ENCODE measurements around the gene SRRM1. TPM values are rescaled to one million over a fixed set of nuclear protein-coding genes. Genes with fewer than 3 reads are reported as not detected.

Gene SRRM1
- total RNA-seq, 4 donors from 2014 or later, result 44.0 to 91.2 (median 58.1) TPM

- H3K36me3 ChIP-seq, result no peaks in the 10 kb centered on the region
- no peaks in the 10 kb centered on the region for H3K4me1 ChIP-seq
- H3K4me3 ChIP-seq, result no peak overlapping the region
- 57 to 69% methylated on average over 4 to 5 of the region's 5 CpGs for WGBS, 2 donors
- H3K27ac ChIP-seq, result no peak overlapping the region
- no peak for DNase-seq
- H3K27me3 ChIP-seq, result peaks cover 0 to 29% (median 0%) of the 10 kb centered on the region in 4 donors
- TF ChIP-seq CTCF (IDR thresholded peaks at IDR 0.05) (no peak), POLR2A (IDR thresholded peaks at IDR 0.05) (no peak)
- intact Hi-C loops (cut with DNase I), result no loop called here
- no peaks in the 10 kb centered on the region for H3K9me3 ChIP-seq
Observed at GRCh38 chr1:24619376-24619775, 23.7 kb upstream of the SRRM1 start.

DNA sequence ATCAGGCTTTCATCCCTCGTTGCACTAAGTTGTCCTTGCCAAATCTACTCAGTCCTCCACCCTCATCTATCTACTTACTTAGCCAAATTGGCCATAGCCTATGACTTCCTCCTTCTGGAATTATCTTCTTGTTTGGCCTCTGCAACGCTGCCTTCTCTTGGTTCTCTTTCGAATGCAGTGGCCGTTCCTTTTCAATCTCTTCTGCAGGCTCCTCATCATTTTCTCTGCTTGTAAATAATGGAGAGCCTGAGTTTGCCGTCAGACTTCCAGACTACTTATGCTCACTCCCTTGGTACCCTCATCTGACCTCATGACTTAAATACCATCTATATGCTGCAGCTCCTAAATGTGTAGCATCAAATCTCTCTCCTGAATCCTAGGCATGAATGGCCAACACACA, 22.4 kb upstream of the SRRM1 start:
- Histone ChIP-seq H3K36me3 (no peaks in the 10 kb centered on the region), H3K27me3 (peaks cover 0 to 34% (median 0%) of the 10 kb centered on the region in 4 donors), H3K4me1 (no peaks in the 10 kb centered on the region), H3K9me3 (no peaks in the 10 kb centered on the region), H3K27ac (no peak overlapping the region), H3K4me3 (no peak overlapping the region)
- TF ChIP-seq CTCF (IDR thresholded peaks at IDR 0.05) (no peak), POLR2A (IDR thresholded peaks at IDR 0.05) (no peak)
- WGBS, 2 donors, result 71 to 78% methylated on average over 5 of the region's 5 CpGs
- intact Hi-C loops (cut with DNase I), result no loop called here
- DNase-seq, result no peak

DNA sequence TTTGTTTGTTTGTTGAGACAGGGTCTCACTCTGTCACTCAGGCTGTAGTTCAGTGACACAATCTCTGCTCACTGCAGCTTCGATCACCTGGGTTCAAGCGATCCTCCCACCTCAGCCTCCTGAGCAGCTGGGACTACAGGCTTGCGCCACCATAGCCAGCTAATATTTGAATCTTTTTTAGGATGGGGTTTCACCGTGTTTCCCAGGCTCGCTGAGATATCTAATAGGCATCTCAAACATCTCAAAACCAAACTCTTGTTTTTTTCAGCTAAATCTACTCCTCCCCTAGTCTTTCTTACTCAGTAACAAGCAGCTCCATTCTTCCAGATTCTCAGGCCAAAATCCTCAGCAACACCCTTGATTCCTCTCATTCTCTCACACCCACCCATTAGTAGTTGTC, 22.0 kb upstream of the SRRM1 start:
- H3K9me3 ChIP-seq, result no peaks in the 10 kb centered on the region
- H3K4me3 ChIP-seq, result no peak overlapping the region
- H3K36me3 ChIP-seq, result no peaks in the 10 kb centered on the region
- 77 to 82% methylated on average over 5 of the region's 5 CpGs for WGBS, 2 donors
- H3K27ac ChIP-seq, result no peak overlapping the region
- no peak for TF ChIP-seq POLR2A (IDR thresholded peaks at IDR 0.05)
- no peak for TF ChIP-seq CTCF (IDR thresholded peaks at IDR 0.05)
- no peaks in the 10 kb centered on the region for H3K4me1 ChIP-seq
- intact Hi-C loops (cut with DNase I), result no loop called here
- DNase-seq, result no peak
- peaks cover 0 to 34% (median 0%) of the 10 kb centered on the region in 4 donors for H3K27me3 ChIP-seq

DNA sequence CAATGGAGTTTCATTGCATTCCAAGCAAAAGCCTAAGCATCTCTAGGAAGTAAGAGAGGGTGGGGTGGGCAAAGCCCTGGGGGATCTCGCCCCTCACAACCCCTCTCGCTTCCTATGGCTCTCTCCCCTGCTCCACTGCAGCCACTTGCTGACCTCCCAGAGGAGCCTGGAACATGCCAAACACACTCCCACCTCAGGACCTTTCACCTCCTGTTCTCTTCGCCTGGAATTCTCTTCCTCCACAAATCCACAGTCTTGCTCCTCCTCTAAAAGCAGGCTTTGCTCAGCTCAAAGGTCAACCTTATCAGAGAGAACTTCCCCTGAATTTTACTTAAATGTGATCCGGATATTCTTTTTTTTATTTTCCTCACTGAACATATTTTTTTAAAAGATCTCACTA, 20.9 kb upstream of the SRRM1 start:
- H3K4me1 ChIP-seq, result no peaks in the 10 kb centered on the region
- no peaks in the 10 kb centered on the region for H3K36me3 ChIP-seq
- no peak overlapping the region for H3K4me3 ChIP-seq
- intact Hi-C loops (cut with DNase I), result no loop called here
- no peaks in the 10 kb centered on the region for H3K9me3 ChIP-seq
- TF ChIP-seq CTCF (IDR thresholded peaks at IDR 0.05) (no peak), POLR2A (IDR thresholded peaks at IDR 0.05) (no peak)
- no peak overlapping the region for H3K27ac ChIP-seq
- H3K27me3 ChIP-seq, result peaks cover 0 to 37% (median 0%) of the 10 kb centered on the region in 4 donors
- 48 to 55% methylated on average over 4 of the region's 4 CpGs for WGBS, 2 donors
- no peak for DNase-seq

DNA sequence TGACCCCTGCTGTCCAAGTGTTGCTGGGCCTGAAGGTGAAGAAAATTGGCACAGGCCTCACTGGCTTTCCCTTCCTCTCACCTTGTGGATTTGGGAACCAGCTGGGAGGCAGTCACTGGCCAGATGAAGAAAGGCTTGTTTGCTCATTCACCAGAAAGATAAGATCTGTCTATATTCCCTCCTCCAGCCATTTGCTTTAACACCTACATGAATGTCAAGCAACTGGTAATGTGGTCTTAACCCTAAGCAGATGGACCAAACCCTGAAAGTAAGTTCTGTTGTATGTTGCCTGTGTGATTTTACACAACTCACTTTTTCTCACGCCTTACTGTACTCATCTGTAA, 10.3 kb upstream of the SRRM1 start:
- intact Hi-C loops (cut with DNase I), result no loop called here
- Histone ChIP-seq H3K36me3 (no peaks in the 10 kb centered on the region), H3K27me3 (peaks cover 0 to 19% (median 0%) of the 10 kb centered on the region in 4 donors), H3K4me3 (no peak overlapping the region), H3K27ac (no peak overlapping the region), H3K4me1 (no peaks in the 10 kb centered on the region), H3K9me3 (no peaks in the 10 kb centered on the region)
- no peak for DNase-seq
- TF ChIP-seq POLR2A (IDR thresholded peaks at IDR 0.05) (no peak), CTCF (IDR thresholded peaks at IDR 0.05) (no peak)
- WGBS, 2 donors, result 91% methylated on average over 1 of the region's 1 CpG; no CpG with 5 or more reads in 1 of the 2 donors
